A673 (cell line): ENCODE measurements around the gene MPV17L2.
"Not testable (repeated sequence)": the region's sequence is repeated elsewhere in the genome, so short reads cannot be mapped to it uniquely, and the experiment has no call there.

Experiments
- EZH2 ChIP-seq: fragments of 200-600 bp; sonication (generic); IDR thresholded peaks from 2 replicates; pipeline ENCODE4 v1.6.1; 2017; ENCODE audit warnings: borderline replicate concordance, low read depth, mild to moderate bottlenecking, mixed read lengths, antibody characterized with exemption, low read length; ENCODE audit not compliant: poor library complexity, severe bottlenecking
- TF ChIP-seq, protein P1 (sequence below): fragments of 300-800, 200-600 bp; sonication (generic); conservative IDR thresholded peaks from 2 replicates; pipeline ENCODE4 v1.5.1; 2017; ENCODE audit warnings: low read depth, mild to moderate bottlenecking, antibody characterized with exemption, low read length, moderate library complexity, mixed read lengths

- TF ChIP-seq, protein P1, sequence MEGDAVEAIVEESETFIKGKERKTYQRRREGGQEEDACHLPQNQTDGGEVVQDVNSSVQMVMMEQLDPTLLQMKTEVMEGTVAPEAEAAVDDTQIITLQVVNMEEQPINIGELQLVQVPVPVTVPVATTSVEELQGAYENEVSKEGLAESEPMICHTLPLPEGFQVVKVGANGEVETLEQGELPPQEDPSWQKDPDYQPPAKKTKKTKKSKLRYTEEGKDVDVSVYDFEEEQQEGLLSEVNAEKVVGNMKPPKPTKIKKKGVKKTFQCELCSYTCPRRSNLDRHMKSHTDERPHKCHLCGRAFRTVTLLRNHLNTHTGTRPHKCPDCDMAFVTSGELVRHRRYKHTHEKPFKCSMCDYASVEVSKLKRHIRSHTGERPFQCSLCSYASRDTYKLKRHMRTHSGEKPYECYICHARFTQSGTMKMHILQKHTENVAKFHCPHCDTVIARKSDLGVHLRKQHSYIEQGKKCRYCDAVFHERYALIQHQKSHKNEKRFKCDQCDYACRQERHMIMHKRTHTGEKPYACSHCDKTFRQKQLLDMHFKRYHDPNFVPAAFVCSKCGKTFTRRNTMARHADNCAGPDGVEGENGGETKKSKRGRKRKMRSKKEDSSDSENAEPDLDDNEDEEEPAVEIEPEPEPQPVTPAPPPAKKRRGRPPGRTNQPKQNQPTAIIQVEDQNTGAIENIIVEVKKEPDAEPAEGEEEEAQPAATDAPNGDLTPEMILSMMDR, result not testable (repeated sequence)
- TF ChIP-seq EZH2, result not testable (repeated sequence)
Measured at GRCh38 chr19:18209912-18210311, 16.9 kb downstream of the MPV17L2 start.
